Measurements from ENCODE around the gene TGFB2.
A peak's percentile ranks its signal among the peaks of the same experiment; 100 is the strongest.

The TGFB2 gene

DNA sequence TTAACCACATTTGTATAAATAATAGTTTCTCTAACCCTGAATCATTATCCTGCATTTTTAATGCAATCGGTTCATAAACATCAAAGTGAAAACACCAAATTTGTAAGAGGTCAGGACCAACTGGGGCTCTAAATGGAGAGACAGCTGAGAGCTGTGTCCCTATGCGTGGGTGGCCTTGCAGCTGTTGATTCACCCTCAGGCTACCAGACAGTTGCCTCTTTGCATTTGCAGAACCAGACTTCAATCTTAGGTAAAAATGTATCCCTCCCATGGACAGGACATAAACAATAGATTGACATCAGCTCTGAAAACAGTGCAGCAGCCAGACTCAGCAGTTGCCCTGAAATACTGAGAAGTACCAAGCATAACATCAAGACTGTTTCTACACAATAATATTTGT lies 8.8 kb upstream of the TGFB2 start:
- no peak overlapping the region for H3K27ac ChIP-seq
- TF ChIP-seq, protein P1, sequence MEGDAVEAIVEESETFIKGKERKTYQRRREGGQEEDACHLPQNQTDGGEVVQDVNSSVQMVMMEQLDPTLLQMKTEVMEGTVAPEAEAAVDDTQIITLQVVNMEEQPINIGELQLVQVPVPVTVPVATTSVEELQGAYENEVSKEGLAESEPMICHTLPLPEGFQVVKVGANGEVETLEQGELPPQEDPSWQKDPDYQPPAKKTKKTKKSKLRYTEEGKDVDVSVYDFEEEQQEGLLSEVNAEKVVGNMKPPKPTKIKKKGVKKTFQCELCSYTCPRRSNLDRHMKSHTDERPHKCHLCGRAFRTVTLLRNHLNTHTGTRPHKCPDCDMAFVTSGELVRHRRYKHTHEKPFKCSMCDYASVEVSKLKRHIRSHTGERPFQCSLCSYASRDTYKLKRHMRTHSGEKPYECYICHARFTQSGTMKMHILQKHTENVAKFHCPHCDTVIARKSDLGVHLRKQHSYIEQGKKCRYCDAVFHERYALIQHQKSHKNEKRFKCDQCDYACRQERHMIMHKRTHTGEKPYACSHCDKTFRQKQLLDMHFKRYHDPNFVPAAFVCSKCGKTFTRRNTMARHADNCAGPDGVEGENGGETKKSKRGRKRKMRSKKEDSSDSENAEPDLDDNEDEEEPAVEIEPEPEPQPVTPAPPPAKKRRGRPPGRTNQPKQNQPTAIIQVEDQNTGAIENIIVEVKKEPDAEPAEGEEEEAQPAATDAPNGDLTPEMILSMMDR (conservative IDR thresholded peaks at IDR 0.05) = no peak

DNA sequence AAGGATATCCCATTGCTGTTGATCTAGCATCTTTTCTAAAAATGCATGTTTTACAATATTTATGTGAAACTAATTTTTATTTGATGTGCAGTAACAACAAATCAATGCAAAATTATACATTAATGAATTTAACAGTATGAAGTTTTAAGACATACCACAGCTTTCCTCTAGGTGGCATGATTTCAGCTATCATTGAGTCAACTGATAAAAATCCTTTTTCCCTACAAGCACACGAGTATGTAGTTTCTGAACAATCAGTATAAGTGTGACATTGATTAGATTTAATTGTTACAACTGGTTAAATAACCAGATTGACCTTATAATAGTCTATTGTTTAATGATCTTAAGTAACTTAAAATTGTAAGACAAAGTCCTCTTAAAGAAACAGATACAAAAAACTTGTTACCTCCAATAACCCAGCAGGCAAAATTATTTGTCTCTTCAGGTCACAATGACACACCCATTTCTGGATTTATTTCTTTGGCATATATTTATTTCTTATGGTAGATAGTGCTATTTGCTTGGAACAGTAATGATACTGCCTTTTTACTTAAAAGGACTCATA lies 5.8 kb upstream of the TGFB2 start:
- H3K27ac ChIP-seq = no peak overlapping the region
- TF ChIP-seq, protein P1 (conservative IDR thresholded peaks at IDR 0.05) = peak; percentile 82

DNA sequence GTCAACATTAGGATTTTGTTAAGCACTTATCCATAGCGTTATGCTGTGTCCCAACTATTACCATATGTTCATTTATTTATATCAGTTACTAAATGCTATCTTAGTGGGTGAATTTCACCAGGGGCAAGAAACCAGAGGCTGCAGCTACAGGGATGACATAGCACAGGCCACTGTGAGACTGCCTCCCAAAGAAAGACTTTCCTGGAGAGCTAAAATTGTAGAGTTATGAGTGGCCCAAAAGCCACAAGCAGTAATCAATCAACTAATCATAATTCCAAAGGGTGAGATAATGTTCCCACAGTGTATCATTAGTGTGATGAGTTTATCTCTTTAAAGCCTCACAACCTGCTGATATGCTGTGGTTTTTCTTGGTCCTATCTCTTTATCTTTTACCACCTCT lies 3.8 kb upstream of the TGFB2 start:
- no peak overlapping the region for H3K27ac ChIP-seq
- TF ChIP-seq, protein P1 (conservative IDR thresholded peaks at IDR 0.05) = no peak

DNA sequence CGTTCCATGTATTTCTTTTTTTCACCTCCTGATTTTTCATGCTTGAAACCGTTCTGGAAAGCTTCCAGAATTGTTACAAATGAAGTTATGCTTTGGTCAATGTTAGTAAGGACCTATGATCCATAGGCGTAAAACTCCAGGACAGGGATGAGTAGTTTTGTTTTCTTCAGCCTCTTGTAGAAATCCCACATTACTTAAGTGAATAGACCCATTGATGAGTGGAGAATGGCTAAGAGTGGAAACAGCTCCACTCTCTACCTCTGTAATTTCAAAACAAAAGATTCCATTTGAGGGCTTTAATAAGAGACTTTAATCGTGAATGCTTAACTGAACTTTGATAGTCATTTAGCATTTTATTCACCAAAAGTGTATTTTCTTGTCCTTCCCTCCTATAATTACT lies 3.0 kb upstream of the TGFB2 start:
- TF ChIP-seq, protein P1 (conservative IDR thresholded peaks at IDR 0.05) = no peak
- no peak overlapping the region for H3K27ac ChIP-seq

DNA sequence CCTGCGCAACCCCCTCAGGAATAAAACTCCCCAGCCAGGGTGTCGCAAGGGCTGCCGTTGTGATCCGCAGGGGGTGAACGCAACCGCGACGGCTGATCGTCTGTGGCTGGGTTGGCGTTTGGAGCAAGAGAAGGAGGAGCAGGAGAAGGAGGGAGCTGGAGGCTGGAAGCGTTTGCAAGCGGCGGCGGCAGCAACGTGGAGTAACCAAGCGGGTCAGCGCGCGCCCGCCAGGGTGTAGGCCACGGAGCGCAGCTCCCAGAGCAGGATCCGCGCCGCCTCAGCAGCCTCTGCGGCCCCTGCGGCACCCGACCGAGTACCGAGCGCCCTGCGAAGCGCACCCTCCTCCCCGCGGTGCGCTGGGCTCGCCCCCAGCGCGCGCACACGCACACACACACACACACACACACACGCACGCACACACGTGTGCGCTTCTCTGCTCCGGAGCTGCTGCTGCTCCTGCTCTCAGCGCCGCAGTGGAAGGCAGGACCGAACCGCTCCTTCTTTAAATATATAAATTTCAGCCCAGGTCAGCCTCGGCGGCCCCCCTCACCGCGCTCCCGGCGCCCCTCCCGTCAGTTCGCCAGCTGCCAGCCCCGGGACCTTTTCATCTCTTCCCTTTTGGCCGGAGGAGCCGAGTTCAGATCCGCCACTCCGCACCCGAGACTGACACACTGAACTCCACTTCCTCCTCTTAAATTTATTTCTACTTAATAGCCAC lies 696 bp downstream of the TGFB2 start:
- peak overlapping the region; percentile 67 for H3K27ac ChIP-seq
- TF ChIP-seq, protein P1 (conservative IDR thresholded peaks at IDR 0.05) = 0 out of 2 replicates have a peak, but pooled peaks have one; percentile 10

DNA sequence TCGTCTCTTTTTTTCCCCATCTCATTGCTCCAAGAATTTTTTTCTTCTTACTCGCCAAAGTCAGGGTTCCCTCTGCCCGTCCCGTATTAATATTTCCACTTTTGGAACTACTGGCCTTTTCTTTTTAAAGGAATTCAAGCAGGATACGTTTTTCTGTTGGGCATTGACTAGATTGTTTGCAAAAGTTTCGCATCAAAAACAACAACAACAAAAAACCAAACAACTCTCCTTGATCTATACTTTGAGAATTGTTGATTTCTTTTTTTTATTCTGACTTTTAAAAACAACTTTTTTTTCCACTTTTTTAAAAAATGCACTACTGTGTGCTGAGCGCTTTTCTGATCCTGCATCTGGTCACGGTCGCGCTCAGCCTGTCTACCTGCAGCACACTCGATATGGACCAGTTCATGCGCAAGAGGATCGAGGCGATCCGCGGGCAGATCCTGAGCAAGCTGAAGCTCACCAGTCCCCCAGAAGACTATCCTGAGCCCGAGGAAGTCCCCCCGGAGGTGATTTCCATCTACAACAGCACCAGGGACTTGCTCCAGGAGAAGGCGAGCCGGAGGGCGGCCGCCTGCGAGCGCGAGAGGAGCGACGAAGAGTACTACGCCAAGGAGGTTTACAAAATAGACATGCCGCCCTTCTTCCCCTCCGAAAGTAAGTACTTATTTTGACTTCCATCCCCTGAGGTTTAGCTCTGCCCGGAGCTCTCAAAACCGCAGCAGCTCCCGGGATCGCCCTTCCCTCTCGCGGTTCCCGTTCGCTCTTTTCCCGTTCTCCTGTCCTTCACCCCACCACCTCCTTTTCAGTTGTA lies 1.5 kb downstream of the TGFB2 start:
- peak overlapping the region; percentile 67 for H3K27ac ChIP-seq
- TF ChIP-seq, protein P1 (conservative IDR thresholded peaks at IDR 0.05) = no peak

DNA sequence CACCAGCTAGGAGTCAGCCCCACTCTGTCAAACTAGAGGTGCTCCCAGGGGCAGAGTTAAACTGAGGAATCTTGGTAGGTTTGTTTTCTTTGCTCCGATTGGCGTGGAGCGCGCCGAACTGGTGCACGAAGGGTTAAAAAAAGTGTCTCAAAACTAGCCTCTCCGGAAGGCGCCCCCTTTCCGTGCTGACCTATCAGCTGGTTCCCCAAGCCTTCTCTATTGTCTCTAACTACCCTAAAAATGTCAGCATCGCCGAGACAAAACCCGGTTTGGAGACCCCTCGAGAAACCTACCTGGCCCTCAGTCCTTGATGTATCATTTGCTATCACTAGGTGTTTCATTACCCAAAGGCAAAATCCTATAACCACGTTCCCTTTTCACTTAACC lies 2.2 kb downstream of the TGFB2 start:
- H3K27ac ChIP-seq = 0 out of 2 replicates have a peak overlapping the region, but pooled peaks have one; percentile 19
- TF ChIP-seq, protein P1 (conservative IDR thresholded peaks at IDR 0.05) = no peak

Measured in VCaP (cell line).